Mucosa of gallbladder (tissue), 1 donor: ENCODE data around the gene TESPA1. TPM values are rescaled to one million over a fixed set of nuclear protein-coding genes. Genes with fewer than 3 reads are reported as not detected.

Source experiments
- DNase-seq: peaks from one replicate; pipeline ENCODE4 v3.0.0-alpha.2; 2020; ENCODE audit warnings: low spot score
- total RNA-seq: library from RNA; stranded (reverse); gene quantifications from one replicate; pipeline ENCODE4 v1.2.1, GENCODE V29; 2021
- donor health status: DM: no; HTN: no; CAD: no.

TESPA1 gene
- total RNA-seq, 1 donor from 2014 or later, result 4.1 TPM

- no peak for DNase-seq
These were observed 943 bp downstream of the TESPA1 start for GRCh38 chr12:54983536-54984101.

GRCh38 chr12:54981796-54982195 lies 2.8 kb downstream of the TESPA1 start:
- no peak for DNase-seq

- no peak for DNase-seq
These were observed 4.2 kb downstream of the TESPA1 start for GRCh38 chr12:54980341-54980740.

- no peak for DNase-seq
These were observed 6.7 kb downstream of the TESPA1 start for GRCh38 chr12:54977857-54978256.

- no peak for DNase-seq
These were observed 7.4 kb downstream of the TESPA1 start for GRCh38 chr12:54977155-54977554.

GRCh38 chr12:54975875-54976274 lies 8.7 kb downstream of the TESPA1 start:
- no peak for DNase-seq

- DNase-seq, result no peak
These were observed 9.3 kb downstream of the TESPA1 start for GRCh38 chr12:54975272-54975671.

- DNase-seq, result no peak
These were observed 10.3 kb downstream of the TESPA1 start for GRCh38 chr12:54974279-54974678.

GRCh38 chr12:54973556-54973955 lies 11.0 kb downstream of the TESPA1 start:
- no peak for DNase-seq

- no peak for DNase-seq
These were observed 13.8 kb downstream of the TESPA1 start for GRCh38 chr12:54970741-54971140.

GRCh38 chr12:54968181-54968730 lies 16.3 kb downstream of the TESPA1 start:
- DNase-seq, result no peak

- DNase-seq, result no peak
These were observed 17.1 kb downstream of the TESPA1 start for GRCh38 chr12:54967461-54967860.

- no peak for DNase-seq
These were observed 23.4 kb downstream of the TESPA1 start for GRCh38 chr12:54961190-54961589.

GRCh38 chr12:54959291-54960018 lies 25.1 kb downstream of the TESPA1 start:
- no peak for DNase-seq

GRCh38 chr12:54958048-54958658 lies 26.4 kb downstream of the TESPA1 start:
- peak; percentile 26 for DNase-seq

- DNase-seq, result no peak
These were observed 27.5 kb downstream of the TESPA1 start for GRCh38 chr12:54956818-54957641.

GRCh38 chr12:54956322-54956721 lies 28.2 kb downstream of the TESPA1 start:
- DNase-seq, result no peak

GRCh38 chr12:54954801-54955200 lies 29.8 kb downstream of the TESPA1 start:
- no peak for DNase-seq

- DNase-seq, result no peak
These were observed 30.3 kb downstream of the TESPA1 start for GRCh38 chr12:54954228-54954627.

- no peak for DNase-seq
These were observed 34.4 kb downstream of the TESPA1 start for GRCh38 chr12:54950071-54950727.

GRCh38 chr12:54949073-54949711 lies 35.4 kb downstream of the TESPA1 start:
- no peak for DNase-seq
